GM12878 (cell line): Measurements from ENCODE around the gene TGFB1I1. TPM values are rescaled to one million over a fixed set of nuclear protein-coding genes. Genes with fewer than 3 reads are reported as not detected.
"Not testable (repeated sequence)": the region's sequence is repeated elsewhere in the genome, so short reads cannot be mapped to it uniquely, and the experiment has no call there.

Experiments used
- ATAC-seq: fragments of 200-7000 bp; cut with Tn5 transposase; 3 replicates; pipeline ENCODE4 v1.9.1; 2020; ENCODE audit warnings: mild to moderate bottlenecking, moderate library complexity
- BruUV-seq: library from RNA; stranded (reverse); fragments of 400-500 nt; replicated peaks from 2 replicates; lab custom pipeline; 2021; lab: Mats Ljungman, UMichigan
- CTCF ChIA-PET: fragments of 300-600 bp; sonication (Branson Sonifier 250); formaldehyde crosslinking; extraction: SDS; loops from one replicate; lab custom pipeline; 2021; ENCODE audit warnings: inconsistent platforms; lab: Yijun Ruan, JAX
- POLR2A ChIA-PET: fragments of 350-600 bp; formaldehyde crosslinking; extraction: SDS; loops from one replicate; lab custom pipeline; 2021; ENCODE audit warnings: inconsistent platforms; lab: Charles Lee
- RAD21 ChIA-PET: fragments of 300-600 bp; sonication (Branson Sonifier 250); formaldehyde crosslinking; loops from one replicate; lab custom pipeline; 2023; ENCODE audit warnings: antibody characterized with exemption; ENCODE audit not compliant: unreplicated experiment; lab: Charles Lee
- SMC1A ChIA-PET: fragments of 300-600 bp; sonication (Branson Sonifier 250); formaldehyde crosslinking; loops from one replicate; lab custom pipeline; 2023; ENCODE audit not compliant: unreplicated experiment, uncharacterized antibody; lab: Charles Lee
- DNase-seq: peaks from one replicate; pipeline ENCODE4 v3.0.0-alpha.2; 2011; ENCODE audit warnings: low read depth, low spot score
- FAIRE-seq: peaks from 3 replicates; lab custom pipeline; 2011; peaks lifted over from hg19 to GRCh38; lab: Jason Lieb, UNC
- H2AFZ ChIP-seq: 2 replicates; pipeline ENCODE4 v1.6.0; 2011; ENCODE audit warnings: low read depth, low read length, control low read depth; ENCODE audit not compliant: control insufficient read depth
- H3K27ac ChIP-seq: 2 replicates; pipeline ENCODE4 v1.5.1; 2011; ENCODE audit warnings: control low read depth; ENCODE audit not compliant: control insufficient read depth, insufficient read depth
- H3K27me3 ChIP-seq, 2 experiments: replicated peaks in 1 of 2; 2 replicates each; pipeline versions ENCODE4 v1.6.0 to v1.6.1; 2011; ENCODE audit warnings: low read length in 1 of 2; ENCODE audit not compliant: control insufficient read depth in 2 of 2, insufficient read depth in 2 of 2
- H3K36me3 ChIP-seq, 2 experiments: 2 replicates each; pipeline ENCODE4 v1.5.1; 2011; ENCODE audit warnings: low read length in 1 of 2; ENCODE audit not compliant: control insufficient read depth in 2 of 2, insufficient read depth in 2 of 2
- H3K4me1 ChIP-seq: 2 replicates; pipeline ENCODE4 v1.6.1; 2011; ENCODE audit warnings: mild to moderate bottlenecking, low read length, moderate library complexity, mixed read lengths; ENCODE audit not compliant: control insufficient read depth, insufficient read depth
- H3K4me2 ChIP-seq: 2 replicates; pipeline ENCODE4 v1.6.0; 2011; ENCODE audit warnings: control low read depth; ENCODE audit not compliant: control insufficient read depth, insufficient read depth
- H3K4me3 ChIP-seq: fragments of 200-600 bp; sonication (generic); 2 replicates; pipeline ENCODE4 v1.5.1; 2016
- H3K79me2 ChIP-seq: 2 replicates; pipeline ENCODE4 v1.6.0; 2011; ENCODE audit warnings: low read length; ENCODE audit not compliant: control insufficient read depth, insufficient read depth
- H3K9ac ChIP-seq: 2 replicates; pipeline ENCODE4 v1.8.0; 2011; ENCODE audit warnings: low read length, control low read depth, mixed read lengths; ENCODE audit not compliant: control insufficient read depth, insufficient read depth
- H3K9me3 ChIP-seq: replicated peaks from 3 replicates; pipeline ENCODE4 v1.5.1; 2011; ENCODE audit warnings: mild to moderate bottlenecking, low read length; ENCODE audit not compliant: control insufficient read depth, insufficient read depth
- H4K20me1 ChIP-seq: 2 replicates; pipeline ENCODE4 v1.6.0; 2011; ENCODE audit not compliant: control insufficient read depth, insufficient read depth
- EED ChIP-seq: sonication (generic); IDR thresholded peaks from 2 replicates; pipeline ENCODE4 v1.6.1; 2016; ENCODE audit warnings: antibody characterized with exemption, low read depth
- WGBS: methylation state at CpG from one replicate; pipeline ENCODE4 v1.1.6; 2016; ENCODE audit warnings: low lambda C conversion rate; ENCODE audit not compliant: insufficient replicate concordance, insufficient coverage; ENCODE audit errors: missing lambda C conversion rate; 5-methylcytosine and 5-hydroxymethylcytosine counted together
- in situ Hi-C: fragments of 300-500 bp; cut with MboI; formaldehyde crosslinking; loops from 9 replicates; pipeline ENCODE4 v1.14.3; 2018; ENCODE audit warnings: mixed read lengths
- intact Hi-C: fragments of 100-400 bp; cut with micrococcal nuclease; formaldehyde crosslinking; loops from one replicate; pipeline ENCODE4 v1.14.2; 2022; ENCODE audit not compliant: unreplicated experiment
- polyA plus RNA-seq, 11 experiments: library from polyadenylated mRNA; depleted of rRNA in 4 of 11; unstranded in 6 of 11; stranded (reverse) in 5 of 11; fragments of >200 nt; fragmentation: Nextera tagmentation in 4 of 11; fragmentation: Illumina TruSeq in 1 of 11; extraction: Ambion mirVana in 4 of 11; extraction: Trizol in 1 of 11; gene quantifications; 1 replicate in 1 of 11; 2 replicates in 10 of 11; pipeline versions ENCODE4 v1.2.1 to v1.2.3, GENCODE V29; 2011 to 2016; ENCODE audit warnings: inconsistent platforms in 2 of 11, missing spikeins in 2 of 11, low read depth in 1 of 11
- total RNA-seq, 4 experiments: library from RNA; depleted of rRNA in 3 of 4; stranded (reverse); fragments of >200 nt in 3 of 4; fragmentation: Illumina TruSeq in 1 of 4; extraction: Trizol in 1 of 4; gene quantifications; 2 replicates each; pipeline versions ENCODE4 v1.2.1 to v1.2.3, GENCODE V29; 2013 to 2021

The TGFB1I1 gene
- total and polyA plus RNA-seq, 10 of the 15 experiments (the other 5 are each of a cell fraction or from before 2014, with no cell fraction given): 0.13 to 2.3 (median 0.41) TPM; not detected in 2

DNA sequence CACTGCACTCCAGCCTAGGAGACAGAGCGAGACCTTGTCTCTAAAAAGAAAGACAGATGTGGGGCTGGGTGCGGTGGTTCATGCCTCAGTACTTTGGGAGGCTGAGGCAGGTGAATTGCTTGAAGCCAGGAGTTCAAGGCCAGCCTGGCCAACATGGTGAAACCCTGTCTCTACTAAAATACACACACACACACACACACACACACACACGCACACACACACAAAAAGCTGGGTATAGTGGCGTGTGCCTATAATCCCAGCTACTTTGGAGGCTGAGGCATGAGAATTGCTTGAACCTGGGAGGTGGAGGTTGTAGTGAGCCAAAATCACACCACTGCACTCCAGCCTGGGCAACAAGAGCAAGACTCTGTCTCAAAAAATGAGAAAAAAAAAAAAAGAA lies 12.1 kb downstream of the TGFB1I1 start:
- WGBS: 55% methylated on average over 4 of the region's 4 CpGs
- POLR2A ChIA-PET, ATAC-seq, H3K9me3 ChIP-seq, DNase-seq, H3K4me1 ChIP-seq, in situ Hi-C loops, H2AFZ ChIP-seq, BruUV-seq, H3K9ac ChIP-seq, H3K4me3 ChIP-seq, FAIRE-seq, intact Hi-C loops, H3K27ac ChIP-seq, H3K4me2 ChIP-seq, CTCF ChIA-PET, H4K20me1 ChIP-seq, H3K36me3 ChIP-seq, H3K79me2 ChIP-seq, RAD21 ChIA-PET, H3K27me3 ChIP-seq: not testable (repeated sequence)
- SMC1A ChIA-PET: interaction anchor here (0.7 kb wide), 1 partner anchor 298 kb away, joined by 4 read pairs; no protein-coding TSS in a partner anchor

DNA sequence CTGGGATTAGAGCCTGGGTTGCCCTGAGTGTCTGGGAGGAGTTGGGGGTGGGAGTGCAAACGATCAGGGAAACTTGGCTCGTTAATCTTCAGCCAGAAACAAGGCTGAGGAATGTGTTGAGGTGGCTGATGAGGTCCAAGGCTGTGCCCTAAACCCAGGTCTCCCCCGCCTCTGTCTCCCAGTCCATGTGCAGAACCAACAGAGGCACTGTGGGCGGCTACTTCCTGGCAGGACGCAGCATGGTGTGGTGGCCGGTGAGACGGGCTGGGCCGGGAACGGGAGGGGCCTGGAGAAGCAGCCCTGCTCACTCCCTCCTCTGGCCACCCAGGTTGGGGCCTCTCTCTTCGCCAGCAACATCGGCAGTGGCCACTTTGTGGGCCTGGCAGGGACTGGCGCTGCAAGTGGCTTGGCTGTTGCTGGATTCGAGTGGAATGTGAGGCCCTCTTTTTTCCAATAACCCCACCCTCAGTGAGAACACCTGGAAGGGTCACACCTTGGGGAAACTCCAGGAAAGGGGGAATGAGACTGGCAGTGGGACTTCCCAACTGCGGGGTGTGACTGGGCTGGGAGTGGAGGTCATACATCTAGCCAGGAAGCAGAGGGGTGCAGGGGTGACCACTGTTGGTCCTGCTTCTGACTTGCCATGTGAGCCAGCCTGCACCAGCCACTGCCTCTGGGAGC lies 12.7 kb downstream of the TGFB1I1 start:
- in situ Hi-C loops (no loop called here), intact Hi-C loops (no loop called here)
- Histone ChIP-seq H3K79me2 (no peaks in the 10 kb centered on the region), H3K4me3 (no peak overlapping the region), H3K4me2 (no peak overlapping the region), H3K4me1 (0 out of 2 replicates have a peak, but pooled peaks cover 3% of the 10 kb centered on the region), H3K9ac (no peak overlapping the region), H4K20me1 (no peaks in the 10 kb centered on the region), H3K9me3 (no peaks in the 10 kb centered on the region), H3K27ac (no peak overlapping the region)
- no peak for ATAC-seq
- WGBS: 41% methylated on average over 12 of the region's 14 CpGs
- ChIA-PET SMC1A (interaction anchor here (0.7 kb wide), 1 partner anchor 298 kb away, joined by 4 read pairs; no protein-coding TSS in a partner anchor), POLR2A (no interaction called here), CTCF (interaction anchor here (1.6 kb wide), 1 partner anchor 14 kb away, joined by 3 read pairs; no protein-coding TSS in a partner anchor)
- FAIRE-seq: no peak
- no peak for DNase-seq
- no TSS peak for BruUV-seq
- TF ChIP-seq EED: no peak
- TF ChIP-seq, all 136 proteins: peak for 0
- Histone ChIP-seq H3K36me3 (no peaks in the 10 kb centered on the region; a peak in 1 of 4 replicates), H3K27me3 (peaks cover 0 to 2% of the 10 kb centered on the region in 2 experiments; a peak in 3 of 4 replicates), H2AFZ (no peak overlapping the region)
- RAD21 ChIA-PET: no interaction called here
